Esophagus muscularis mucosa (tissue), 4 donors: Measurements from ENCODE around the gene HDDC2.
"Not testable (repeated sequence)": the region's sequence is repeated elsewhere in the genome, so short reads cannot be mapped to it uniquely, and the experiment has no call there.

ENCODE experiments used
- CTCF ChIP-seq, 3 experiments: fragments of 200-600 bp in 2 of 3; fragments of 450-650 bp in 1 of 3; sonication (generic) in 2 of 3; IDR thresholded peaks; one replicate each; pipeline ENCODE4 v1.5.1; 2017 to 2019; ENCODE audit warnings: antibody characterized with exemption in 3 of 3, mild to moderate bottlenecking in 2 of 3, moderate library complexity in 1 of 3
- EP300 ChIP-seq: sonication (generic); formaldehyde crosslinking; IDR thresholded peaks from one replicate; pipeline ENCODE4 v1.6.1; 2017; ENCODE audit warnings: antibody characterized with exemption
- POLR2A ChIP-seq: fragments of 450-650 bp; IDR thresholded peaks from one replicate; pipeline ENCODE4 v1.6.1; 2017; ENCODE audit warnings: antibody characterized with exemption, moderate library complexity, mild to moderate bottlenecking, low read depth

GRCh38 chr6:125282470-125282869 is 19.3 kb downstream of the HDDC2 start:
- TF ChIP-seq POLR2A; CTCF (IDR thresholded peaks at IDR 0.05); EP300: not testable (repeated sequence)
